Stimulated activated CD8-positive, alpha-beta memory T cell treated with anti-CD3 and anti-CD28 coated beads, Interleukin-4, amount 100 ng/mL, for 4 hours (primary cell): ENCODE data around the gene AOC1.

Experiments used
- DNase-seq, 2 donors: peaks; one replicate each; pipeline ENCODE4 v3.0.0-alpha.2; 2020; ENCODE audit warnings: low read depth in 2 of 2, low spot score in 1 of 2

The AOC1 gene

GRCh38 chr7:150835019-150835418, 17.3 kb upstream of the AOC1 start:
- DNase-seq, result no peak

DNA sequence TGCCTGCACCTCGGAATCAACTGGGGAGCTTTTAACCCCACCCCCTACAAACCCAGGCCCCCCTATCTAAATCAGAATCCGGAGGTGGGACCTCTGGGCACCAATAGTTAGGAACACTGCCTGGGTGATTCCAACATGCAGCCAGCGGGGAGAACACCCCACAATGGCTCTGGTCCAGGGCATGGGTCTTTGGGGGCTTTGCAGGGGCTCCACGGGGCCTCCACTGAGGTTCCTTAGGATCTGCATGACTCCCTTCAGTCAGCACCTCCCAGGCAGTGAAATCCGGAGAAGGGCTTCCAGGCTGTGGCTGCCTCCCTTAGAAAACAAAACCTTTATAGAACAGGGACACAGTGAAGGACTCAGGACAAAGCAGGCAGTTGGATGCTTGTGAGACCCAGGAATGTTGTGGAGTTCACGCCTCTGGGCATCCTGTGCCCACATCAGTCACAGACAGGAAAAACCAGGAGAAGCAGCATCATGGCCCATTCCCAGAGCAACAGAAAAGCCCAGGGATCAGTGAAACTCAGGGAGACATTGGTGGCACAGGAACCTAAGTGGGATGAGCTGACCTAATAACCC, 16.5 kb upstream of the AOC1 start:
- DNase-seq, result no peak

DNA sequence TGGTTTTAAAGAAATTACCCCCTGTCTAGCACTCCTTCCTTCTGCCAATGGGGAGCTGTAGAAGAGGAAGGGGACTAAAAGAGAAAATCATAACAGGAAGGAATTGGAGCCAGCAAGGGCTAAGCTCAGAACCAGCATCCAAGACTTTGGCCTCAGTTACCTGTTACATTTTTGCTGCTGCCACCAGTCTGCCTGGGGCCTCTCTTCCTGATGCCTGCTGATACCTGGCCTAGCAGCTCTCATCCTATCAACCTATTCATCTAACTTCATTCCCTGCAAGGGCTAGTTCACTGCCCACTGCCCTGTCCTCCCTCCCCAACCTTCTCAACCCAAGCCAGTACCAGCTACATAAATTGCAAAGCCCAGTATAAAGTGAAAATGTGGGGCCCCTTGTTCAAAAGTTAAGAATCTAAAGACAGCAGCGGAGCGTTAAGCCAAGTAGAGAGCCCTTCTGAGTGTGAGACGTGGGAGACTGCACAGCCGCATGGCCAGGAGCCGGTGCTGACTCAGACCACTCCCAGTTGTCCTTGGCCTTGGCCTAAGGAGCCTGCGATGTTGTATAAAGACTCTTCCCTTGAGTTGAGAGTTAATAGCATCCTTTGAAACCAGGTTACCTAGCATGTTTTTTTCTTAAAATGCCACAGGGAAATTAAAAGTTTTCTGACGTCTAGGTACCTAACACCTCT, 13.2 kb upstream of the AOC1 start:
- no peak for DNase-seq

GRCh38 chr7:150842018-150842417, 10.3 kb upstream of the AOC1 start:
- no peak for DNase-seq

DNA sequence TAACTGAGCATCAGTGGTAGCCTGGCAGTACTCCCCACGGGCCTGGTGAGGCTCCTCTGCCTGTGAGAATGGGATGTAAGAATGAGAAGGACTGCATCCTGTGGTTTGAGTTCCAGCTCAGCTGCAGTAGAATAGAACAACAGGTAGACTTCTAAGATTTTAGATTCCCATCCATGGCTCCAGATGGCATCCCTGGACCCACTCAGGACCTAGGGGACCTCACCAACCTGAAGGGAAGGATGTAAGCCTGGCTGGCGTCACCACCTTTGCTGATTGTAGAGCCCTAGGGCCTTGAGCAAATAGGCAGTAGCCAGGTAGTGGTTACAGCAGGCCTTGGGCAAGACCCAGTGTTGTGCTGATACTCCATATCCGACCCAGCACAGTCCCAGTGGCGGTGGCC, 9.6 kb upstream of the AOC1 start:
- DNase-seq, result no peak

DNA sequence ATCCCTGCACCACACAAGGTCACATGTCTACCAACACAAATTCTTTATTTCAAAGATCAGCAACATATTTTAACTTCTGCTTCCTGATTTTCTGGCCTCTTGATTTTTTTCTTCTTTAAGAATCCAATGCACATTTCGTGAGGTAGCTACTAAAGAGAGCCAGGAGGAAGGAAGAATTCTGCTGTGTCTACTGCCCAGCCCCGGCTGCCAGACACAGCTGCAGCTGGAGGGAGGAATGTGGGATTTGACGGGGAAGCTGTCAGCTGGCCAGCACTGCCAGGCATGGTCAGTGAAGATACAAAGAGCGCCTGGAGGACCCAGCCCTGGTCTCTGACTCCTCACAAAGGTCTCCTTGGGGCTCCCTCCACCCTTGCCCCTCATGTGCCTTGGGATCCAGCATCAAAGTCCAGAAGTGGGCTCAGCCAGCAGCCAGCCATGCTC, 6.9 kb upstream of the AOC1 start:
- no peak for DNase-seq

DNA sequence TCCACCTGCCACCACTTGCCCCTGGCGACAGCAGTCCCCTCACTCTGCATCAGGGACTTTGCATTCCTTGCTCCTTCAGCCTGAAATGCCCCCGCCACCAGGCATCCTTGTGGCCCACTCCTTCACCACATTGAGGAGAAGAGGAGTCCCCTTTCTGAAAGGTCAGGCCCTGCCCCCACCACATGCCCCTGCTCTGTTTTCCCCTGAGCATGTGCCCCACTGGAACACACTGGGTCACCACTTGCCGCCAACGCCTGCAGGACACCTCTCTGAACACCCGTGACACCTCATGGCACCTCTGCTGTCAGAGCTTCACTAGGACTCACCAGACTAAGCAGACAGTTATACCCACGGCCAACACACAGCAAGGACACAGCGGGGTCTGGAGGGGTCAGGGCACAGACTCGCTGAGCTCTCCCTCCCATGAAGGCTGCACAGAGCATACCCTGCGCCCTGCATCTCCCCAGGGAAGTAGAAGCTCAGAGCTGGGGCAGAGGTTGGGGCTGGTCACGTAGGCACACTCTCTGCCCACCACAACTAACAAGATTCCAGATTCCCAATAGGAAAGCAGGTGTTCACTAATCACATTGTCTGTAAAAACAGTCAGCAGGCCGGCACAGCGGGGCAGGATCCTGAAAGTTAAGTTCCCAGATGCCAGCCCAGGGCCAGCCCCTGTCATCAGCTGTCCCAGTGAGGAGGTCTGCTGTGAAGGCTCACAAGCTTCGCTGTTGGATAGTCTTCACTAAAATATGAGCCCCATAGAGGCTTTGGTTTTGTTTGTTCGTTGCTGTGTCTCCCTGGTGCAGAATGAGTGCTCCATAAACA, 5.8 kb upstream of the AOC1 start:
- no peak for DNase-seq

DNA sequence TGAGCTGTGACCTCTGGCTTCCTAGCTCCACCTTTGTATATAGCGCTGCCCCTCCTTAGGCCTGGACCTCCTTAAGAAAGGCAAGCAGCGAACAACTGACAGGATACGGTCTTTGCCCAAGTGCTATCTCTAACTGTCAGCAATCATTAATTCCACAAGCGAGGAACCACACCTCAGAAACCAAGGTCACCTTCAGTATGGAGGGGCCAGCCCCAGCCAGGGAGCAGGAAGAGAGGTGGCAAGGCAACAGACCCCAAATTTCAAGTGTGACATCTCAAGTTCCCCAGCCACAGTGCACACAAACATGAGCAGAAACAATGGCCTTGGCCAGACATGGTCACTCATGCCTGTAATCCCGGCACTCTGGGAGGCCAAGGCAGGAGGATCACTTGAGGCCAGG, 4.8 kb upstream of the AOC1 start:
- no peak for DNase-seq

GRCh38 chr7:150848111-150848510, 4.2 kb upstream of the AOC1 start:
- DNase-seq, result no peak

DNA sequence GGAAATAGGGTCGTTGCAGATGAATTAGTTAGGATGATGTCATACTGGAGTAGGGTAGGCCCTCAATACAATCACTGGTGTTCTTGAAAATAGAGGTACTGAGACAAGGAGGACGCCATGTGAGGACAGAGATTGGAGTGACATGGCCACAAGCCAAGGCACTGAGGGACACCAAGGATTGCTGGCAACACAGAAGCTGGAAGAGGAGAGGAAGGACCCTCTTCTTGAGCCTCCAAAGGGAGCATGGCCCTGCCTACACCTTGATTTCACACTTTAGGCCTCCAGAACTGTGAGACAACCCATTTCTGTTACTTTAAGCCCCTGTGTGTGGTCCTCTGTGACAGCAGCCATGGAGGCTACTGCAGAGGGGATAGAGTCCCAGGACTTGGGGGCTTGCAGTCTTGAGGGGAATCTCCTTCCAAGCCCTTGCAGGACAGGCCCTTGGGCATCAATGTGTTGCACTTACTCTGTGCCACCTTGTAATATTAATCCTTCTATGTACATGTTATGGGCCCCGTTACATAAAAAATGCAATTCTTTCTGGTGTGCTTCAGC, 3.7 kb upstream of the AOC1 start:
- no peak for DNase-seq

DNA sequence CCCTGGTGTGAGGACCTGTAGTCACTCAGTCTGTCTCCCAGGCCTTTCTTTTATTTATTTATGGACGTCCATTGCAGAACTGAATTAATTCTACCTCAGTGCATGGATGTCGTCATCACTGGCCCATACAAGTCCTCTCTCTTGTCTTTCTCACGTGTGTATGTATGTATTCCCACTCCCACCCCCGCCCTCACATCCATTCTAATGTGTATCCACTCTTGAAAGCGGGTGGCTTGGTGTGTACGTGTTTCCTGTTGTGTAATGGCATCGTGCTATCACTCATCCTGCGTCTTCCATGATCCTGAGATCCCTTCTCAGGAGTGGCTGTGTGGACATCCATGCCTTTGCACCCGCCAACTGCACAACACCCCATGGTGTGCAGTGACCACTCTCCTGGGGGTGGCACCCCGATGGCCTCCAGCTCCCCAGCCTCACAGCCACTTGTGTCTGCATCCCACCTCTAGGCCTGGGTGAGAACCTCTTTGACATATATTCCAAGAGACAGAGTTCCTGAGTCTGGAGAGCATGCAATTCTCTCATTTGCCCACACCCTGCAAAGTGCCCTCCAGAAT, 3.0 kb upstream of the AOC1 start:
- no peak for DNase-seq

- DNase-seq, result no peak
These were observed 2.0 kb upstream of the AOC1 start for GRCh38 chr7:150850273-150850672.

DNA sequence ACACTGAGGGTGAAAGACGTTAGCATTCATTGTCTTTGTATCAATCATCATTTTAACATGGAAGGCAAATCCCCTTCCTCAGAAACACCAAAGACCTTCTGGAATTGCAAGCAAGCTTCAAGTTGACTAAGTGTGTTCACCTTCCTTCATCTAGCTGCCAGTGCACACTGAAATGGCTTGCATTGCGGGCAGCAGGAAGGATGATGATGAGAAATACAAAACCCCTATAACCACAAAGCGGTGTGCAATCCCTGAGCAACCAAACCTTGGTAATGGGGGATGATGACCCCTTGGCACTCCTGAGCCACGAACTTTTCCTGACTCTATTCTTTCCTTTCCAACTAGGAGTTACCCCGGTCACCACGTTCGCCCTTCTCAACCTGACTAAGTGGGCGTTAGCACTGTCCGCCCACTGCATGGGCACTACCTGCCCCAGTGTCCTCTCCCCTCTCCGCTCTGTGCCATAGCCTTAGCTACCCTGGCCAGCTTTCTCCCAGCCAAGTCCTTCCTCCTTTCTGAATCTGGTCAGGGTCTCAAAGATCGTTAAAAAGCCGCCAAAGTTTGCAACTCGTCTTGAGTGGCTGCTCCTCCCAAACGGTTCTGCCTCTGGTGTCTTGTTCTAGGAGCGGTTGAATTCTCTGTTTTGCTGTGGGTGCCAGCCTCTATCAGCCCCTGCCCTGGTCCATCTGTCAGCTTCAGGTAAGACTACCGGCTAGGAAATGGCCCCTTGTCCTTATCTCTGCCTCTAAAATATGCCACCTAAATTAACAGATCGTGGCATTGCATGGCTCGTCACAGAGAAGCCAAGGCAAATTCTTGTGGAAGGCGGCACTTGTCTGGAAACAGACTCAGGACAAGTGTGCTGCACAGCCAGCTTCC, 586 bp upstream of the AOC1 start:
- no peak for DNase-seq

GRCh38 chr7:150854066-150855000, 2.0 kb downstream of the AOC1 start:
- no peak for DNase-seq

DNA sequence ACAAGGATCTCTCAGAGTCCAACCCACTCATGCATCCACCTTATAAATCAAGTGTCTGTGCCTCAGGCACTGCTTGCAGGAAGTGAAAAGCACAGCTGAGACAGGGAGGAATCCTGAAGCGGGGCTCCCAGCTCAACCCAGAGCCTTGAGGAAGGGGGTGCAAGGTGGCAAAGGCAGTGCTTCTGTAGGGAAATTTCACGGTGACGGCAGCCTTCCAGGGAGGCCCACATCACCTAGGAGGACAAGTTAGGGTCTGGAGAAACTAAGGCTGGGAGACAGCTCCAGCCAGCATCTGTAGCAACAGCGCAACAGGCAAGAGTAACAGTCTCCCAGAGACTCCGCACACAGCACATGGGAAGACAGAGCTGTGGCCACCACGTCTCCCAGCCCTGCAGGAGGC, 2.7 kb downstream of the AOC1 start:
- no peak for DNase-seq

GRCh38 chr7:150855476-150856302, 3.4 kb downstream of the AOC1 start:
- no peak for DNase-seq

DNA sequence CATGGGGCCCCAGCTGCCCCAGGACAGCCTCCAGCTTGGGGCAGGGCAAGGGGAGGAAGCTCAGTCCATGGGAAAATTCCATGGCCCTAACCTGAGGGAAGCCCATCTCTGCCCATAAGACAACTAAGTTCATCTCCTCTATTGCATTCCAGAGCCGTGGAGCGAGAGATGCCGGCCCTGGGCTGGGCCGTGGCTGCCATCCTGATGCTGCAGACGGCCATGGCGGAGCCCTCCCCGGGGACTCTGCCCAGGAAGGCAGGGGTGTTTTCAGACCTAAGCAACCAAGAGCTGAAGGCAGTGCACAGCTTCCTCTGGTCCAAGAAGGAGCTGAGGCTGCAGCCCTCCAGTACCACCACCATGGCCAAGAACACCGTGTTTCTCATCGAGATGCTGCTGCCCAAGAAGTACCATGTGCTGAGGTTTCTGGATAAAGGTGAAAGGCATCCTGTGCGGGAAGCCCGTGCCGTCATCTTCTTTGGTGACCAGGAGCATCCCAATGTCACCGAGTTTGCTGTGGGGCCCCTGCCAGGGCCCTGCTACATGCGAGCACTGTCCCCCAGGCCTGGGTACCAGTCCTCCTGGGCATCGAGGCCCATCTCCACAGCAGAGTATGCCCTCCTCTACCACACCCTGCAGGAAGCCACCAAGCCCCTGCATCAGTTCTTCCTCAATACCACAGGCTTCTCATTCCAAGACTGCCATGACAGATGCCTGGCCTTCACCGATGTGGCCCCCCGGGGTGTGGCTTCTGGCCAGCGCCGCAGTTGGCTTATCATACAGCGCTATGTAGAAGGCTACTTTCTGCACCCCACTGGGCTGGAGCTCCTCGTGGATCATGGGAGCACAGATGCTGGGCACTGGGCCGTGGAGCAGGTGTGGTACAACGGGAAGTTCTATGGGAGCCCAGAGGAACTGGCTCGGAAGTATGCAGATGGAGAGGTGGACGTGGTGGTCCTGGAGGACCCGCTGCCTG, 4.3 kb downstream of the AOC1 start:
- no peak for DNase-seq
